ENCODE measurements around the gene GNG2.

GNG2 gene

GRCh38 chr14:51860164-51860824, at the start of gene GNG2:
GNG2 (plus strand) TSS chr14:51860612; CDS start chr14:51950679, 90,067 bp downstream.
- DNase-seq (ENCODE audit: low read depth), result peak; percentile 64

GRCh38 chr14:51811706-51812105, 48.7 kb upstream of the GNG2 start:
- DNase-seq (ENCODE audit: low read depth), result no peak

GRCh38 chr14:51816031-51816430, 44.4 kb upstream of the GNG2 start:
- DNase-seq (ENCODE audit: low read depth), result no peak

- DNase-seq (ENCODE audit: low read depth), result no peak
Observed at GRCh38 chr14:51817326-51817725, 43.1 kb upstream of the GNG2 start.

GRCh38 chr14:51818748-51819380, 41.5 kb upstream of the GNG2 start:
- no peak for DNase-seq (ENCODE audit: low read depth)

GRCh38 chr14:51821822-51822221, 38.6 kb upstream of the GNG2 start:
- DNase-seq (ENCODE audit: low read depth), result no peak

GRCh38 chr14:51822499-51822898, 37.9 kb upstream of the GNG2 start:
- no peak for DNase-seq (ENCODE audit: low read depth)

- DNase-seq (ENCODE audit: low read depth), result no peak
Observed at GRCh38 chr14:51823706-51824105, 36.7 kb upstream of the GNG2 start.

- DNase-seq (ENCODE audit: low read depth), result no peak
Observed at GRCh38 chr14:51824191-51824590, 36.2 kb upstream of the GNG2 start.

- DNase-seq (ENCODE audit: low read depth), result no peak
Observed at GRCh38 chr14:51825926-51826325, 34.5 kb upstream of the GNG2 start.

GRCh38 chr14:51828017-51828797, 32.2 kb upstream of the GNG2 start:
- DNase-seq (ENCODE audit: low read depth), result peak; percentile 60

- no peak for DNase-seq (ENCODE audit: low read depth)
Observed at GRCh38 chr14:51834240-51834639, 26.2 kb upstream of the GNG2 start.

GRCh38 chr14:51836417-51836816, 24.0 kb upstream of the GNG2 start:
- no peak for DNase-seq (ENCODE audit: low read depth)

GRCh38 chr14:51844081-51844881, 16.1 kb upstream of the GNG2 start:
- DNase-seq (ENCODE audit: low read depth), result no peak

GRCh38 chr14:51845811-51846210, 14.6 kb upstream of the GNG2 start:
- DNase-seq (ENCODE audit: low read depth), result no peak

- peak; percentile 63 for DNase-seq (ENCODE audit: low read depth)
Observed at GRCh38 chr14:51846631-51847488, 13.6 kb upstream of the GNG2 start.

GRCh38 chr14:51847489-51847796, 13.0 kb upstream of the GNG2 start:
- no peak for DNase-seq (ENCODE audit: low read depth)

GRCh38 chr14:51848120-51848519, 12.3 kb upstream of the GNG2 start:
- DNase-seq (ENCODE audit: low read depth), result no peak

GRCh38 chr14:51849097-51849496, 11.3 kb upstream of the GNG2 start:
- no peak for DNase-seq (ENCODE audit: low read depth)

- DNase-seq (ENCODE audit: low read depth), result no peak
Observed at GRCh38 chr14:51850651-51851050, 9.8 kb upstream of the GNG2 start.

GRCh38 chr14:51852541-51852940, 7.9 kb upstream of the GNG2 start:
- no peak for DNase-seq (ENCODE audit: low read depth)

GRCh38 chr14:51855234-51855633, 5.2 kb upstream of the GNG2 start:
- DNase-seq (ENCODE audit: low read depth), result no peak

Measured in stimulated activated CD8-positive, alpha-beta memory T cell treated with anti-CD3 and anti-CD28 coated beads, Interleukin-4, amount 100 ng/mL, for 24 hours (primary cell).